AML-193 (cell line): Measurements from ENCODE around the gene ZMYM4.

Source experiments
- DNase-seq, 2 experiments: peaks; one replicate each; lab custom pipeline; 2025; lab: John Stamatoyannopoulos, UW

The ZMYM4 gene

DNA sequence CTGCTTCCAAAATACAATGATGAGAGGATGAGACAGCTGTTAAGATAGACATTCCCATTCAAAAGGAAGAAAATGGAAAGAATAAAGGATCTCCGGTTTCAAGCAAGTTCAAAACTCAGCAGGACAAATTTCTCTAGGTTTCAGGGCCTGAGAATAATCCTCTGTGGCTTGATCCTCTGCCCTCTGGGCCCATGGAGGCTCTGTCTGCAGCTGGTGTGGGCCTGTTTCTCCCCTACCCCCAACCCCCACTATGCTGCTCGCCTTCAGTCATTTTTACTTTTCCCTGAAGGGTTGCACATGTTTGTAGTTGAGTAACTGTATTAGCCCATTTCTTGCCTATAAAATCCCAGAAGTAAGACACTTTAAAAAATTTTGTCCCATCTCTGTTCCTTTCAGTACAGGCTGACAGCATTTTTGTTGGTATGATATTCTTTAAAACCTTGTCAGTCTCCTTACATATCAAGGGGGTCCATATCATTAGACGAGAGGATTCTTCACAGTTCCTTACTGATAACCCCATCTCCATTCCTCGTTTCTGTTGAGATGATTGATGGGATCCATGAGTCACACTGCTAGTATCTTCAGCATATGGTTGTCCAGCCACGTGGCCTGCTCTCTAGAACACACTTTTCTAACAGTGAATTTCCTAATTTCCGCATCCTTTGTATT, 10.5 kb downstream of the ZMYM4 start:
- no peak for DNase-seq

DNA sequence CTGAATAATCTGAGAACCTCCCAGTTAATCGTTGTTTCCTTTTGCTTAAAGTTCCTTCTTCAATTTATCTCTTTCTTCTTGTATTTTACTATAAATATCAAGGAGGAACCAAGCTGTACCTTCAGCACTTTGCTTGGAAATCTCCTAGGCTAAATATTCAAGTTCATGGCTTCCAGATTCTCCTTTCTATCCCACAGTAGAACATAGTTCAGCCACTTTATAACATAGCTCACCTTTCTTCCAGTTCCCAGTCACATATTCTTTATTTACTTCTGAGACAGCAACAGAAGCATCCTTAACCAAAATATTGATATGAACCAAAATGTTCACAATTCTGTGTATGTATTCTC, 11.0 kb downstream of the ZMYM4 start:
- DNase-seq = no peak

DNA sequence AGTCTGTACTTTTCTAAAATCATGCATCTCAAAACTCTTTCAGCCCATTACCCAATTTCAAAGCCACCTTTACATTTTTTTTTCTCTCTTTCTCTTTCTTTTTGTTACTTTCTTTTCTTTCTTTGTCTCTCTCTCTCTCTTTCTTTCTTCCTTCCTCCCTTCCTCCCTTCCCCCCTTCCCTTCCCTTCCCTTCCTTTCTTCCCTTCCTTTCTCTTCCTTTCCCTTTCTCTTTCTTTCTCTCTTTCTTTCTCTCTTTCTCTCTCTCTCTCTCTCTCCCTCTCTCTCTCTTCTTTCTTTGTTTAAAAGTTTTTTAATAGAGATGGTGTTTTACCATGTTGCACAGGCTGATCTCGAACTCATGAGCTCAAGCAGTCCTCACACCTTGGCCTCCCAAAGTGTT, 11.5 kb downstream of the ZMYM4 start:
- no peak for DNase-seq

DNA sequence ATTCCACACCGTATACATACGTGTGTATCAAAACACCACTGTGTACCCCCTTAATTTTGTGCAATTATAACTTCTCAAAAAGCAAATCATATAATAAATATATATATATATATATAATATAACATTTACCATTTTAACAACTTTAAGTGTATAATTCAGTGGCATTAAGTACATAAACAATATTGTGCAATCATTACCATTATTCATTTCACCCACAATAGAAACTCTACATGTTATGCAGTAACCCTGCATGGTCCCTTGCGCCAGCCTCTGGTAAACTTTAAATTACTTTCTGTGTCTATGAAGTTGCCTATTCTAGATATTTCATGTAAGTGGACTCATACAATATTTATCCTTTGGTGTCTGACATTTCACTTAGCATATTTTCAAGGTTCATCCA, 13.1 kb downstream of the ZMYM4 start:
- DNase-seq = no peak

DNA sequence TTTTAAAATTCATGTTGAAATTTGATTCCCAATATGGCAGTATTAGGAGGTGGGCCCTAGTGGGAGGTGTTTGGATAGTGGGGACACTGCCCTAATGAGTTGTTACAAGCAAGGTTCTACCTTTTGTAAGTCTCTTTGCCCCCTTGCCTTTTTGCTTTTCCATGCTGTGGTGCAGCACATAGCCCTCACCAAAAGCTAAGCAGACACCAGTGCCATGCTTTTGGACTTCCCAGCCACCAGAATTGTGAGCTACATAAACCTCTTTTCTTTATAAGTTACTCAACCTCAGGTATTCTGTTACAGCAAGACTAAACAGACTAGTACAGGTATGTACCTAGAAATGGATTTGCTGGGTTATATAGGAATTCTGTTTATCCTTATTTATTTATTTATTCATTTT, 13.7 kb downstream of the ZMYM4 start:
- no peak for DNase-seq

DNA sequence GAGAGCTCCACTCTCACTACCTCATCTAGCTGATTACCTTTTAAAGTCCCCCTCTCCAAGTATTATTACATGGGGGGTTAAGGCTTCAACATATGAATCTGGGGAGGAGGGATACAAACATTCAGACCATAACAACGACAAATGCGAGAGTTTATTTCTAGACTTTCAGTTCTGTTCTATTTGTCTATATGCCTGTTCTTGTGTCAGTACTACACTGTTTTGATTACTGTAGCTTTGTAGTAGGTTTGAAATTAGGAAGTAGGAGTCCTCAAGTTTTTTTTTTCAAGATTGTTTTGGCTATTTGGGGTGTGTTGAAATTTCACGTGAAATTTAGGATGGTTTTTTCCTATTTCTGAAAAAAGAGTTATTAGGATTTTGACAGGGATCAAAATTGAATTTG, 16.3 kb downstream of the ZMYM4 start:
- no peak for DNase-seq

DNA sequence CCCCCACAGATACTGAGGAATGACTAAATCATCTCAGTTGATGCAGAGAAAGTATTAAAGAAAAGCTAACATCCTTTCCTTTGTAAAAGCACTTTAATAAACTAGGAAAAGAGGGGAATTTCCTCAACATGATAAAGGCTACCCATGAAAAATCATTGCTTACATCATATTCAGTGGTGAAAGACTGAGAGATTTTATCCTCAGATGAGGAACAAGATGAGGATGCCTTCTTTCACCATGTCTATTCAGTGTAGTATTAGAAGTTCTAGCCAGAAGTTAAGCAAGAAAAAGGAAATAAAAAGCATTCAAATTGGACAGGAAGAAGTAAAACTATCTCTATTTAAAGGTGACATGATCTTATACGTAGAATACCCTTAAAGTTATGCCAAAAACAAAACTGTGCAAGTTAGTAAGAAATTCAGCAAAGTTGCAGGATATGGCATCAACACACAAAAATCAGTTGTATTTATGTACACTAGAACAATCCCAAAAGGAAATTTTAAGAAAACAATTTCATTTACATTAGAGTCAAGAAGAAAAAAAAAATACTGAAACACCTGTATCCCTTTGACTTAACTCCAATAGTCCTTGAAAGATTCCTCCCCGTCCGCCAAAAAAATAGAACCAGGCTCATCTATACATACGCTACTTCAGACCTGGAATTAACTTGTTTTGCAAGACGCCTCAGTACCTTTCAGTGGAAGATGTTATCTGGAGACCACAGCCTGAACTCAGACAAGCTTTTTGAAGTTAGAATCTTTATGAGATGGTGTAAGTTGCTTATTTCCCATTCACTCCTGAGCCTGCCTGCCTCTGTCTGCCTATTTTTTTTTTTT, 17.5 kb downstream of the ZMYM4 start:
- peak; percentile 12 to 29 for DNase-seq

DNA sequence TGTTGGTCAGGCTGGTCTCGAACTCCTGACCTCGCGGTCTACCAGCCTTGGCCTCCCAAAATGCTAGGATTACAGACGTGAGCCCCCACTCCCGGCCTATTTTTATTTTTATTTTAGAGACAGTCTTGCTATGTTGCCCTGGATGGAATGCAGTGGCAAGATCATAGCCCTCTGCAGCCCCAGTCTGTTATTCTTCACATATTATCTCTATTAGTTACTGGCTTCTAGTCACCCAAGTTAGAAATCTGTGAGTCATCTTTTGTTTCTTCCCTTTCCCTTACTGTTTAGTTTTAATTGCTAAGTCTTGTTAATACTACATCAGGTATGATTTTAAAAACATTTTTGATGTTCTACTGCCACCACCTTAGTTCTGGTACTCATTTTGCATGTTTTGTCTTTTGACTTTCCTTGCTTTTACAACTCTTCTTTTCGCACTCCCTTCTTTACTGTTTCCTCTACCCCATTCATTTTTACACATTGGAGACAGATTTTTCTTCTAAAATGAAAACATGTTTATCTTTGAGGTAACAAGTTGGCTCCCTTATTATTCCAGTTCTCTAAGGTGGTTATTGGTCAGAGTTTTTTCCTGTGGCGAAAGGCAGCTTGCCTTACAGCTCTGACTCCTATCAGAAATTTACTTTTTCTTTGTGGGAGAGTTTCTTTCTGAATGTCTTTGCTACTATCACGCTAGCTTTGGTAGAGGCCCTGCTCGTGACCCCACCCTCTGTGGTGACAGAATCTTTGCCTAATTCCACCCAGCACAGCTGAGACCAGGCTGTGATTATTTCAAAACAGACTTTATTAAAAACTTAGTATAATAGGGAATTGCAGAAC, 19.5 kb downstream of the ZMYM4 start:
- DNase-seq = no peak

DNA sequence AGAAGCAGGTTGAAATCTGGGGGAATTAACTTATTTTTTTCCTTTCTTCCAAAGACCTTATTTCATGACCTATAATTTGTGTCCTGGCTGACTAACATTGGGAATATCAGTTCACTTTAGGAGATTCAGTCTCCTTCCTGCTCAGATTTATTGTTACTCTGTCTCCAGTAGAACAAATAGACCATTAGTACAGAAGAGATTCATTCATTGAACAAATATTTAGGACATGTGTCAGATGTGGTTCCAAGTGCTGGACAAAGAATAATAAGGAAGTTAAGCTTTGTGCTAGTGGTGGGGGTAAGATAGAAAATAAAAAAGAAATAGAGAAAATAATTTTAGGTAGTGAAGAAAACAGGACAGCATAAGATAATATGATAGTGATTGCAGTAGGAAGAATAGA, 20.3 kb downstream of the ZMYM4 start:
- DNase-seq = no peak

DNA sequence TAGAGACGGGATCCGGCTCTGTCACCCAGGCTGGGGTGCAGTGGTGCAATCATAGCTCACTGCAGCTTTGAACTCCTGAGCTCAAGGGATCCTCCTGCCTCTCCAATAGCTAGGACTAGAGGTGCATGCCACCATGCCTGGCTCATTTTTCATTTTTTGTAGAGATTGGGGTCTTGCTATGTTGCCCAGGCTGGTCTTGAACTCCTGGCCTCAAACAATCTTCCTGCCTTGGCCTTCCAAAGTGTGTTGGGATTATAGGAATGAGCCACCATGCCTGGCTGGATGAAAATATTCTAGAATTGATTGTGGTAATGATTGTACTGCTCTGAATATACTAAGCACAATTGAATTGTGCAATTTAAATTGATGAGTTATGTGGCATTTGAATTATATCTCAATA, 21.9 kb downstream of the ZMYM4 start:
- DNase-seq = no peak

DNA sequence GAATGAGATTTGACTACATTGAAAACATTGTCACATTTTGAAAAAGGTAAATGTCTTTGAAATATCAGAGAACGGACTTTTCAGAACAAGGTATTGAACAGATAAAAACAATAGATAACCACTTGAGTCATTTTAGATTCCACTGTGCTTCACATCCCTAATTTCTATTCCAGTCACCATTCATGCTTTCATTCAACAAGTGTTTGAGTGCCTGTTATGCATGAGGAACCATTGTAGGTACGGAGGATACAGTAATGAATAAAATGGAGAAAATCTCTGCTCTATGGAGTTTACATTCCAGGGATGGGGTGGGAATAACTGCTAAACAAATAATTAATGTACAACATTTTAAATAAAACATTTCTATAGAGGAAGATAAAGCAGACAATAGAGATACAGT, 26.3 kb downstream of the ZMYM4 start:
- DNase-seq = no peak

DNA sequence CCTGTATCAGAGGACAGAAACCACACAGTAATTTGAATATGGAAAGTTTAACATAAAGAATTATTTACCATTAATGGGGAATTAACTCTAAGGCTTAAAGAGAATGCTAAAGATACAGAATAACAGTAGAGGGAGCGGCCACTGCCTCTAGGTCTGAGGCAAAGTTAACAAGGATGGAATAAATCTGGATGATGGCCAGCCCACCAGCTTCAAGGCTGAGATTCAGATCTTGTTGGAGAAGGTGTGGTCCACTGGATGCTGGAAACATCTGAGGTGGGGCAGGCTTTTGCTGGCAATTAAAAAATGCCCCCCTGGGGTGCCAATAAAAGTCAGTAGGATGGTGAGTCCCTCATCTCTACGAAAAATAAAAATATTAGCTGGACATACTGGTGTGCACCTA, 29.4 kb downstream of the ZMYM4 start:
- no peak for DNase-seq

DNA sequence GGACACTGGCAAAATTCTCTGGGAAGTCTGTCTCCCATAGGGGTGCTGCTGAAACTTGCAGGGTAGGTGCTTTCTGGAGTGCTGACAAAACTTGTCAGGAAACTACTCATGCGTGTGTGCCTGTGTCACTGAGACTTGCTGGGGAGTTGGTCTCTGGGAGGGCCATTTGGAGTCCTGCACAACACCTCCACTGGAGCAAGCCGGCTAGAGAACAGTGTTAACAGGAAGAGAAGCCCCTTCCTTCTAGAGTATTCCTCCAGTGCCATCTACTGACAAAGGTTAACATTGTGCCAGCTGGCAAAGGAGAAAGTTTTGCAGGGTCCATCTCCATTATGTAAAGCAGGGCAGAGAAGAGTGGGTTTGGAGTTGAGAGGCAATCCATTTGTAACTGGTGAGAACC, 30.0 kb downstream of the ZMYM4 start:
- peak; percentile 35 to 43 for DNase-seq

DNA sequence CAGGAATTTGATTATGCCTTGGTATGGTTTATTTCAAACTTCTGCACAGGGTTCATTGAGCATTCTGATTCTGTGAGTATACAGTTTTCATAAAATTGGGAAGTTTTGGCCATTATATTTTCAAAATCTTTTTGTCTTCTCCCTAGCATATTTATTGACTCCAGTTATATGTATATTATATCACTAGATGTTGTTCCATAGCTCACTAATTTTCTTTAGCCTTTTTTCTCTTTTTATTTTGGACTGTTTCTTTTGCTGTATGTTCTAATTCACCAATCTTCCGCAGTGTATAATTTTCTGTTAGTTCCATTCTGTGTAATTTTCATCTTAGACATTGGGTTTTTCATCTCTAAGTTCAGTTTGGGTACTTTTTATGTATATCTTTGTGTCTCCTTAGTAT, 31.9 kb downstream of the ZMYM4 start:
- DNase-seq = no peak

DNA sequence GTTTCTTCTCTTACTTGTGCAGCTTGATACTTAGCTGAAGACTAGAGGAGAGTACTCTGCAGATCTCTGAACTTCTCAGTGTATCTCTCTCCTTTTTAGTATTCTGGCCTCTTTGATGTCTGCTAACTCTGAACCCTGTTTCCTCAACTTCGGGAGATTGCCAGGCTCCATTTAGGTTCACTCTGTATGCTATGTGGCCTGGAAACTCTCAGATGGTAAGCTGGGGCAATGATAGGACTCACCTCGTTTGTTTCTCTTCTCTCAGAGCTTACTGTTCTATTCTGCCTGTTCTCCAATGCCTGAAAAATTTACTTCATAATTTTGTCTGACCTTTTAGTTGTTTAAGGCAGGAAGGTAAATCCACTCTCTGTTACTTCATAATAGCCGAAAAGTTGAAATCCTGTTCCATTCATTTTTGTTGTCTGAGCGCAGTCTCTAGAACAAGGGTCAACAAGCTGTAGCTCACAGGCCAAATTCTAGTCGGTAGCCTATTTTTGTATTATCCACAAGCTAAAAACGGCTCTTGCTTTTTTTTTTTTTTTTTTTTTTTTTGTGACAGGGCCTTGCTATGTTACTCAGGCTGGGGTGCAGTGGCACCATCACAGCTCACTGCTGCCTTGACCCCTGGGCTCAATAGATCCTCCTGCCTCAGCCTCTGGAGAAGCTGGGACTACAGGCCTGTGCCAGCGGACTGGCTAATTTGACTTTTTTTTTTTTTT, 33.3 kb downstream of the ZMYM4 start:
- DNase-seq = no peak

DNA sequence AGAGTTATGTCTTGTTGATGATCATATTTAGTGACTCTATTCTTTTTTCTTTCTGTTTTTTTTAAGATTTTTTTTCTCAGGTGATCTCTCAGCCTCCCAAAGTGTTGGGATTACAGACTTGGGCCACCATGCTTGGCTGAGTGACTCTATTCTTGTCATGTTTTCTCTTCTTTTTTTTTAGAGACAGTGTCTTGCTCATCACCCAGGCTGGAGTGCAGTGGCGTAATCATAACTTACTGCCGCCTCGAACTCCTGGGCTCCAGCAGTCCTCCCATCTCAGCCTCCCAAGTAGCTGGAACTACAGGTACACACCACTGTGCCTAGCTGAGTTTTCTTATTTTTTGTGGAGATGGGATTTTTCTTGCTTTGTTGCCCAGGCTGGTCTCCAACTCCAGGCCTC, 36.9 kb downstream of the ZMYM4 start:
- DNase-seq = no peak

DNA sequence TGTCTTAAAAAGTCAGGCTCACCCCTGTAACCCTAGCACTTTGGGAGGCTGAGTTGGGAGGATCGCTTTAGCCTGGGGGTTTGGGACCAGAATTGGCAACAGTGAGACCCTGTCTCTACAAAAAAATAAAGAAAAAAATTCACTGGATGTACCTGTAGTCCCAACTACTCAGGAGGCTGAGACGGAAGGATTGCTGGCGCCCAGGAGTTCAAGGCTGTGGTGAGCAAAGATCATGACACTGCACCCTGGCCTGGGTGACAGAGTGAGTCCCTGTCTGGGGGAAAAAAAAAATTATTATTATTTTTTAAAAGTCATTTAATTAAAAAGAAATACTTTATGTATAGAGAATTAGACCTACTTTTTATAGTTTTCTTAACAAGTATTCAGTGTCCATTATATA, 47.1 kb downstream of the ZMYM4 start:
- DNase-seq = no peak

DNA sequence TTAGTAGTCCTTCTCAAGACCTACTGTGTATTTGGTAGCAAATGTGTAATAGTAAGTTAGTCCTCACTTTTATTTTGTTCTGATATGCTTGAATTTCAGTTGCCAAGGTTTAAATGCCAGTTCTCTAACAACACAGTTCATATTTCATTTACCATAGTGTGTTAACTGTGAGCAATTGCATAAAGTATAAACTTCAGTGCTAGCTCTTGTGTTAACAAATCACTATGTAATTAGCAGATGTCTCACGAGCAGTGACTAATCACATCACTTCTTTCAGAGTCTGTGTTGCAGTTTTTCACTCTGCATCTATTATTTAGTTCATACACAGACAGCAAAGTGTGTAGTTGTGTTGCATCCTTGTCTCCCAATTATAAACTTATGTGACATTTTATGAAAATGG, 47.8 kb downstream of the ZMYM4 start:
- no peak for DNase-seq

DNA sequence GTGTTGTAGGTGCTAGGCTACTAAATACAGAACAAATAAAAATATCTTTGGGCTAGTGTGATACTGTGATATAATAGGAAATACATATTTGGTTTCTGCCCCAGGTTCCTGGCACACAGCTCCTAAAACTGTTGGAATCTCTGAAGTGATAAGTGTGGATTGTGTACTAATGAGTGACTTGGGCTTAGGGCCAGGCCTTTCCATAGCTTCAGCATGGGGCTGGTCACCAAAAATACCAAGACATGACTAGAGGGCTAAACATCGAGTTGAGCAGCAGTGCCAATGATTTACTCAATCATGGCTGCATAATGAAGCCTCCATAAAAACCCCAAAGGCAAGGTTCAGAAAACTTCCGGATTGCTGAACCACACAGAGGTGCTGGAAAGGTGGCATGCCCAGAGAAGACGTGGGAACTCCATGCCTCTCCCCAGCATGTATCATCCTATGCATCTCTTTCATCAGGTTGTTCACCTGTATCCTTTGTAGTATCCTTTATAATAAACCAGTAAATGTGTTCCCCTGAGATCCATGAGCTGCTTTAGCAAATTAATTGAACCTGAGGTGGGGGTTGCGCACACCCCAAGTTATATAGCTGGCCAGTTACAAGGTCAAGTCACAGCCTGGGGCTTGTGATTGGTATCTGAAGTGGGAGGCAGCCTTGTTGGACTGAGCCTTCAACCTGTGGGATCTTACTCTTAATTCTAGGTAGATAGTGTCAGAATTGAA, 51.6 kb downstream of the ZMYM4 start:
- DNase-seq = no peak

DNA sequence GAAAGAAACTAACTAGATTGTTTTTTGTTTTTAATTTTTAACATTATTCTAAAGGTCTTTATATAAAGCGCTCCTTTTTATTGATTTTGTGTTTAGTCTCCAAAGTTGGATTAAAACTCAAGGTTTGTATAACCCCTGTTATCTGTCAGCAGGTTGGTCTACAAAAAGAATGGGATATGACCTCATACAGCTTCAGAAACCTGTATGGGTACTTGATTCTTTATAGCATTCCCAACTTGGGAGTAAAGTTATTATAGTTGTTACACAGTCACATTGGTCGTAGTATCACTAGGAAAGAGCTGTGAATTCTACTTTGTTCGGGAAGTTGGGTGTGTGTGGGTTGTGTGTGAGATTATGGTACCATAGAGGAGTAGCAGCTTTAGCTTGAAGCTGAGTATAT, 52.4 kb downstream of the ZMYM4 start:
- DNase-seq = no peak

DNA sequence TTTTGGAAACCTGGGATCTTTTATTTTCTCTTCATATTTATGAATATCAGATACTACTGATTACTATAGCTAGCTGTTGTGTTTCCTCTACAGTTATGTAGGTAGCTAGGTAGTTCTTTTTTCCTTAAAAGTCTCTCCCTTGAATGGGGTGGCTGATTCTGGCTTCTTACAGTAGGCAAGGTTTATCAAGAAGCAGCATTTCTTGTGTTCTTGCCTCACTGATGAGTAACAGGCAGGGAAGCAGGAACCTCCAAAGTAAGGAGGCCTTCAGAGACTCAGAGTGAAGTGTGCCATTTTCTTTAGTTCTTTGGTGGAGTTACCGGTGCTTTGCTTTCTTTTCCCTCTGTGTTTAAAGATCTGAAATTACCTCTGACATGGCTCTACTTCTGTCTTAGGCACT, 56.0 kb downstream of the ZMYM4 start:
- DNase-seq = no peak
